GM19239 (cell line): ENCODE data around the gene GLI3.

Source experiments
- DNase-seq: peaks from one replicate; pipeline ENCODE4 v3.0.0; 2011; ENCODE audit warnings: low spot score; ENCODE audit not compliant: insufficient read length
- FAIRE-seq: peaks from 2 replicates; lab custom pipeline; 2011; peaks lifted over from hg19 to GRCh38; lab: Jason Lieb, UNC

GLI3 gene

DNA sequence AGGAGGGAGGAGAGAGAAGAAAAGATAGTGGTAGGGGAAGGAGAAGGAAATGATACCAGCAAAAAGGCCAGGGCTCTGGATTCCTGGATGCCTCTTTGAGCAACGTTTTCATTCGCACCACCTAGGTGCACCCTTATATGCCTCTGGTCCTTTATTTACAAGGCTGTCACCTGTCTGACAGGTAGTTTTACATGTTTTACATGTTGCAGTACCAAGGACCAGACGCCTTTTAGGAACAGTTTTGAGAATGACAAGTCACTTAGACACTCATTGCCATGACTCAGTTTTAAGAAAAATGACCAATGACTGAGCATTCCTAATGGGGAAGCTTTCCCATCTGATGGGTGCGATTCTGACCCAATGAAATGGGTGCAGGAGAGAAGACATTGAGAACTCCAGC, 119.8 kb downstream of the GLI3 start:
- FAIRE-seq (no peak), DNase-seq (no peak)

DNA sequence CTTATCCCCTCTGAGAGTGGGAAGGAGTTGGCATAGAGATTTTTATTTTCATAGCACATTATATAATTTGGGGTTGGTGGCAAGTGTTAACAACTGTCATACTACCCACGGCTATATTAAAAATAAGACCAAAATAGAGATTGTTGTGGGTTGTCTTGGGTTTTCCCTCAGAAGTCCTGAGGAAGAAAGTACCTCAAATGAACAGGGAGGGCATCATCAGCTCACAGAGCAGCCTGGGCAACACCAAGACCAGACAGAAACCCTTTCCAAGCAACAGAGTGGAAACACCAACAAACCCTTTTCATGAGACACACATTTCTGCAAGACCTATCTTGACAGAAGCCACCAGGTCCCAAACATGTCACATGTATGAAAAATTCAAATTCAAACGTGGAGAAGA, 121.2 kb downstream of the GLI3 start:
- FAIRE-seq (no peak), DNase-seq (no peak)

DNA sequence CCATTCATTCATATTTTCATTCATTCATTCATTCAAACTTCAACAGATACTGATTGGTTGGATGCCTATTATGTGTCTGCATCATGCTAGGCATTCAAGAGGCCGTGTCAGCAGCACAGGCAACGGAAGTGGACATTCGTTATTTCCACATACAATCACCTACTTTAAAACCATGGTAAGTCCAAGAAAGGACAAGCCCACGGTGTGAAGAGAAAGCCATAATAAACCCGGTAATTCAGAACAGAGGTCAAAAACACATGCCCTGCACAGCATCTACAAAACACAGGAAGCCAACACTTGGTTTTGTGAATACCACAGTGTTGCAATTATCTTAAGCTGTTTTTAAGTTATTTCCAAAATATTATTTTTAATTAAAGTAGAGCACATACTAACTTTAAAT, 126.7 kb downstream of the GLI3 start:
- DNase-seq (no peak), FAIRE-seq (no peak)

DNA sequence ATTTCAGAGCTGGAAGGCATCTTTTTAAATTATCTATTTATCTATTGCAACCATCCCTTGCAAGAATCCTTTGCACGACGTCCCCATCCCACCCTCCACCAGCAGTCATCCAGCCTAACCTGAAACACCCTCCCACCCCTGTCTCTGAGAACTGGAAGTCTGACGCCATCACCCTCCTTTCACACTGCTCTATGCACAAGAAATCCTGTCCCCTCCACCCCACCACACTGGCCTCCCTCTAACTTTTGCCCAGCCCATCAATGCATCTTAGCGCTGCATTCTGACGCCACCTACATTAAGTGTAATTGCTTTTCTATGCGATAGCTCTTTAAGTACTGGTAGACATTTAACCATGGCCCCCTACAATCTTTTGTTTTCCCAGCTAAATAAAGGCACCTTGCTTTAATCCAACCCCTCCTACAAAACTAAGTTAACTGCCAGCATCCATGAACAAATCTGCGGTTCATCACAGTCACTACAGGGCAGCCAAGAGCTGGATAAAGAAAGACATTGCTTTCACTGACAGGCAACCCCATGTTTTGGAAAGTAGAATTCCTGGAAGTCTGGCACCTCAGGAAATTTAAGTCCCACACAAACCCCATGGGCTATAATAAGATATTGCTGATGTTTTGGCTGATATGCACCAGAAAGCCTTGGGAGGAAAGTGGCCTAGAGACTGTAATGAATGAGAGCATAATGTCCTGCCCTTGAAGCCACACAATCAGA, 128.0 kb downstream of the GLI3 start:
- DNase-seq (no peak), FAIRE-seq (no peak)

DNA sequence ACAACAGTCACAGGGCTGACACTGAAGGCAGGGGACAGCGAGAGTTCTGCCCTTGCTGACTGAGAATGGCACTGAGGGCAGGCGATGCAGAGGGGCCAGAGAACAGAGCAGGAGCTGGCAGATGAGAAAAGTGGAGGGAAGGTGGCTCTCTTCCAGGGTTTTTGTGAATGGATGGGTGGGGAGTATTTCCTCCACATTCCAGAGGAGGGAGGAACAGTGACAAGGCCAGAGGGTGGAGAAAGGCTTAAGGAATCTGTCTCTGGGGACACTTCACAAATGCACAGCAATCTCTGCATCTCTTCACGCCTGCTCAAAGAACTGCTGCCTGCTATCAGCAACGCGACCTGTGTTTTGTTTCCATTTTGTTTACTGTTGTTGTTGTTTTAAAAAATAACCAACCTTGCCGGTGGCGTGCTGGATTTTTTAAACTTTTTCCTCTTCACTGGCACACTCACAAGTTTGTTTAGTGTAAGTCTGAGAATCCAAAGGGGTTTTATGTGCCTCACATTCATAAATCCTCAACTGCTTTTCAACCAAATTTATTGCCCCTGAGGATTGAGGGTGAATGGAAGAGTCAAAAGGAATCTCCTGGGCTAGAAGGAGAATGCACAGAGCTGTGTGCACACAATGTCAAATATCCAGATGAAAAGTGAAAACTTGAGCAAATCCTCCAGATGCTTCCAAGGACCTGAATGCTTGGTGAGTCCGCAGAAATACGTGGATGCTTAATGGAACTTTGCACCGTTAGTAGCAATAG, 129.3 kb downstream of the GLI3 start:
- no peak for DNase-seq
- no peak for FAIRE-seq

DNA sequence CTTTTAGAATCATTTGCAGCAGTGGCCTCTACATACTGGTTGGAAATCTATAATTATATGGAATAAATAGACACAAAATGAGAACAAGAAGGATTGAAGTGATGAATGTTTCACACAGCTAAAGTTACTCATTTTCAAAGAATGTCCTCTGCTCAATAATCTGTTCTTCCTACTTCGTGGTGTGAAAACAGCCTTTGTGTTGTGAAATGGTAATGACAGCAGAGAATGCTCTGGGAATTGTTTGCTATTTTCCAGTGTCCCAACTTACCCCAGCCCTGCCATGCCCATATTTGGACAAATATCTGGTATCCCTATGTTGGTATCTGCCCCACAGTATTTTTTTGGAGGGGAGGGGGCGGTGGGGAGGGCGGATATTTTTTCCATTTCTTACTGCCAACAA, 130.4 kb downstream of the GLI3 start:
- no peak for DNase-seq
- no peak for FAIRE-seq

DNA sequence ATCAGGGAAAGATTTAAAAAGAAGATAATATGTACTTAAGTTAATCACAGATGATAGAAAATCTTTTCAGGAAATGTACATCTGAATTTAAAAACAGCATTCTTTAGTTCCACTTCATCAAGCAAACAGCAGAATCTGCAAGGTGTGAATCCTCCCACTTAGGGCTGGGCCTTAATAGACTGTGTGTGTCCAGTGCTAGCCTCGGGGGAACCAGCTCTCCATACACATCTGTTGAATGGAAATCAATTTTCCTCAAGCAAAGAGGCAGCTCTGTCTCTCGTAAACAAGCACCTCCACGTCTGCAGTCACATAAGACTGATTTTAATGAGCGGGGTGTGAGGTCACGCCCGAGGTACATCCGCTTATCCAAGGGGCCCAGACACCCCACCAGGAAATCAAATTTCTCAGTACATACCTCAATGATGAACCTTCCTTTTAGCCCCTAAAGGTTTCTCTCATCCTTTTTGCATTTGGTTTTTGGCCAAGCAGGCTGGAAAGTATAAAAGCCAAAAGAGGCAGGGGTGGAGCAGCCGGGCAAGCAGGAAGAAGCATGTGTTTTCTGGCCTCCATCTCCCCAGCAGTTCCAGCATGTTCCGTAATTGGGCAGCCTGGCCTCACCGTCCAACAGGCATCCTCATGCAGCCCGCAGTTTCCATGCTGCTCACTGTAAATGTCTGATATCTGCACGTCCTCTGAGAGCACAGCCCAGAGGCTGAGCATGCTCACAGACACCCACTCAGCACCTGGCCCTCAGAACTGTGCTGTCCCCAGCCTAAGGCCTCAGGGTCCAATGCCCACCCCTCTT, 131.3 kb downstream of the GLI3 start:
- no peak for FAIRE-seq
- DNase-seq, result no peak

- DNase-seq, result no peak
- no peak for FAIRE-seq
Measured at GRCh38 chr7:42104694-42105093, 132.3 kb downstream of the GLI3 start.

DNA sequence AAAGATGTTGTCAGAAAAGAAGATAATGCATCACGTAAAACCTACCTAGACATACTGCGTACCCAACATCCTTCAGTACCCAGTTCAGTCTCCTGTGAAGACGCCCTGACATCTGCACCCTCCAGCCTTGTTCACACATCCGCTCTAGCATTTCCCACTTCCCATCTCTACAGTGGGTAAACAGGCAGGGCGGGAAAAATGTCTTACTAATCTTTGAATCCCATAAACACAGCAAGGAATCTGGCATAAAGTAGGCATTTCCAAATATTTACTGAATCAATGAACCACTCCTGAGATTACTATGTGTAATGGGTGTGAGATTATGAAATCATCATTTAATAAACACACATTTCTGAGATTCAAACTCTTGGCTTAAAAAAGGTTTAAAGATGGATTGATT, 132.8 kb downstream of the GLI3 start:
- FAIRE-seq, result no peak

DNA sequence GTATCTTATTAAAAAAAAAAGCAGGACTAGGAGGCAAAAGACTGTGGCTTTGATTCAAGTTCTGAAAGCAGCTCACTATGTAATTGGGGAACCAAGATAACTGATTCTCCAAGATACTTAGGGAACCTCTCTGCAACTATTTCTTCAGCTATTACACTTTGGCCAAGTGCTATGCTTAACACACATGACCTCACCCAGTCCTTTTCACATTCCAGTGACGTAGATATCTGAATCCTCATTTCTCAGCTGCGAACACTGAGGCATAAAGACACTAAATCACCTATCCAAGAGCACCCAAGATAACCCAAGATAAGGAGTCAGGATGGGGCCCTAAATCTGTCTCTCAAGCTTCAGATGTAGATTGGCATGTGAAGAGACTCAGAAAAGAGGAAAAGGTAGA, 133.6 kb downstream of the GLI3 start:
- FAIRE-seq (no peak), DNase-seq (no peak)

More for the DNA sequence above, 132.8 kb downstream of the GLI3 start:
- DNase-seq, result no peak

DNA sequence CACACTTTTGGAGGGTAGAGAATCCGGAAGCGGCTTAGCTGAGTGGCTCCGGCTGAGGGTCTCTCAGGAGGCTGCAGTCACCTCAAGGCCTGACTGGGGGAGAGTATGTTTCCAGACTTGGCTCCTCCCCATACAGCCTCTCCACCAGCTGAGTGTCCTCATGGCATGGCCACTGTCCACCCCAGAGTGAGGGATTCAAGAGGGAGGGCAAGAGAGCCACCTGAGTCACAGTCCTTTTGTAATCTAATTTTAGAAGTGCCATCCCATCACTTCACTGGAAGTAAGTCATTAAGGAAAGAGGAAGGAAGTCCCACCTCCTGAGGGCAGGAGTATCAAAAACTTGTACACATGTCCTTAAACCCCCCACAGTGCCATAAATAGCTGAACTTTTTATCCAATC, 134.0 kb downstream of the GLI3 start:
- FAIRE-seq, result no peak
- DNase-seq, result no peak

GRCh38 chr7:42102301-42102700, 134.7 kb downstream of the GLI3 start:
- DNase-seq (no peak), FAIRE-seq (no peak)

DNA sequence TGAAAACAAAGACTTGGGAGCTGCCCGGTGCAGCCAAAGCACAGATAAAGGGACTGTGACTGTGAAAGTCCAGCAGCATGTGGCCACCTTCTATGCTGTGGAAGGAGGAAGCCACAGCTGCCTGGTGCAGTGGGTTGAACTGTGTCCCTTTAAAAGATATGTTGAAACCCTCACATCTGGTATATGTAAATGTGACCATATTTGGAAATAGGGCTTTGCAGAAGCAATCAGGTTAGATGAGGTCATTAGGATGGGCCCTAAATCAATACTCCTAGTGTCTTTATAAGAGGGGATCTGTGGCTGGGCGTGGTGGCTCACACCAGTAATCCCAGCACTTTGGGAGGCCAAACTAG, 136.9 kb downstream of the GLI3 start:
- FAIRE-seq (no peak), DNase-seq (no peak)

GRCh38 chr7:42099470-42100155, 137.4 kb downstream of the GLI3 start:
- DNase-seq (no peak), FAIRE-seq (no peak)

DNA sequence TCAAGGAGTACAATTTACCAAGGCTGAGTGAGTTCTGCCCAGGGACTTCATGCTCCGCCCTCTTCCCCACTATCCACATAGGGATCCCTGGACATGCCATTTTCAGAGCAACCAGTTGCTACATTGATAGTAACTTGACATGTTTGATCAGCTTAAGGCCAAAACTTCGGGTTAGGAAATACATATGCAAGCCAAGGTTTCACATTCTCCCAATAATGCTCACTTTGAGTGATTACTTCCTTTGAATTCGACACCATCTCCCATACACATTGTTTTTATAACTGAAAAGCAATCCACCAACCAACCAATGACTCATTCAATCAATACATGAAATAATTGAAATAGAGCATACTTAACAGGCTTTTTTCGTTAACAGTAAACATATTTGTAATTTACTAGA, 137.9 kb downstream of the GLI3 start:
- FAIRE-seq (no peak), DNase-seq (no peak)

- no peak for FAIRE-seq
- no peak for DNase-seq
Measured at GRCh38 chr7:42097752-42098151, 139.3 kb downstream of the GLI3 start.

DNA sequence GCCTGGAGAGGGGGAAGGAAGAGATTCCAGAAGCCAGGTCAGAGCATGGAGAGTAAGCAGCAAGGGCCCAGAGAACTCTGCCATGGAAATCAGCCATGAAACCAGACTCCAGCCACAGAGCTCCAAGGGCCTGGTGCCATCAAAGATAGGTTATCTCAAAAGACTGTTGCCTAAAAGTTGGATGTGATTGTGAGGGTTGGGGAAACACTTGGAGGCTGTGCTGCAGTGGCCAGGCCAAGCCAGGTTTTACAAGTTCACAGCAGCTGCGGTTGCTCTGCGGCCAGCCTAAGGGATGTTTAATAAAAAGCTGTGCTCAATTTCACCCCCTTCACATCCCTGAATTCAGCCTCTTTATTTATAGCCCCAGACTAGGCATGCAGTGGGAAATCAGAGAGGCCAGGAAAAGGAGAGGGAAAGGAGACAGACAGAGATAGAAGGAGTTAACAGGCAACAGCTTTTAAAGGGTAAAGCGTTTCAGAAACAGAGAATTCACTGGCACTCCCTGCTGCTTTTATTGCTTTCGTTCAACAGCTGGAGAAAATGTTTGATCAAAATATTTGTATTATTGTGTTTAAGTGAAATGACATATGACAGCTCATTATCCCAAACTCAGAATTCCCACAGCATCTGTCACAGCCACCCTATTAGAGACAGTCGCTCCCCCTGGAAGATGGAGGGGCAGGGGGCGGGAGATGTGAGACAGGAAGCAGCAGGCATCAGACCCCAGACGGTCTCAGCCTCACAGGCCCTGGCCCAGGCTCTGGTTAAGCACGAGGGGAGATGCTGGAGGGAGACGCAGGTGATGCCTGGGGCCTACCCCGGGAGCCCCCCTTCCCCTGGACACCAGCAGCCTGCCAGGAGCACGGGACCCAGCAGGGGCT, 140.1 kb downstream of the GLI3 start:
- FAIRE-seq (no peak), DNase-seq (no peak)

GRCh38 chr7:42096268-42096667, 140.7 kb downstream of the GLI3 start:
- DNase-seq (no peak), FAIRE-seq (no peak)

DNA sequence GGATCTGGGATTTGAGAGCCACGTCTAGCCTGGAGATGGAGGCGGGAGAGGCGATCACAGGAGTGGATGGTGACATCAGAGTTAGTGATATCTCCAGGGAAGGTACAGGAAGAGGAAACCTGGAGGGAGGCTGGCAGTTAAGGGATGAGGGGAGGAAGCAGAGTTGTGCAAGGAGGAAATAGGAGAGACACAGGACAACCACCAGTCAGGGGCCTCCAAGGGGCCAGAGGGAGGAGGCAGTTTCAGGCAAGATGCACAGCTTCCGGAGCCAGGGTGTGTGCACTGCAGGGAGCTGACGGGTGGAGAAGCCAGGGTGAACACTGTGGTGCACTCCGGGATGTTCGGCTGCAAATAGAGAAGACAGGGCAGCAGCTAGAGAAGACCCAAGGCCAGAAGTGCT, 141.2 kb downstream of the GLI3 start:
- FAIRE-seq (no peak), DNase-seq (no peak)
